ENCODE measurements around the gene ADARB2. TPM values are rescaled to one million over a fixed set of nuclear protein-coding genes. Genes with fewer than 3 reads are reported as not detected.

Gene ADARB2
- total and polyA plus RNA-seq, 2 experiments from 2014 or later, result 2.0 to 5.0 TPM

- H3K79me2 ChIP-seq (replicated peaks; ENCODE audit: insufficient read depth), result no peaks in the 10 kb centered on the region
- Mint-ChIP-seq H3K4me3 (no peak overlapping the region), H3K4me1 (peaks cover 8% of the 10 kb centered on the region), H3K9me3 (peaks cover 23% of the 10 kb centered on the region), H3K36me3 (ENCODE audit: low read depth) (peaks cover 9% of the 10 kb centered on the region), H3K27me3 (ENCODE audit: insufficient read depth, low read depth, poor library complexity) (peaks cover 4% of the 10 kb centered on the region), H3K27ac (no peak overlapping the region)
- no peak overlapping the region for H3K4me3 ChIP-seq
- DNase-seq (ENCODE audit: low spot score) (no peak), ATAC-seq (no peak)
- H2AFZ ChIP-seq, result no peak overlapping the region
- H3K4me1 ChIP-seq (ENCODE audit: insufficient read depth), result no peaks in the 10 kb centered on the region
- H3K27ac ChIP-seq (ENCODE audit: low read depth), result no peak overlapping the region
- H3K9me2 ChIP-seq (ENCODE audit: insufficient read depth), result no peaks in the 10 kb centered on the region
- no peaks in the 10 kb centered on the region for H3K27me3 ChIP-seq (ENCODE audit: insufficient read depth)
- H3K36me3 ChIP-seq (ENCODE audit: insufficient read depth), result no peaks in the 10 kb centered on the region
- no peak overlapping the region for H3K4me2 ChIP-seq
- TF ChIP-seq CREB1 (CRISPR knock-in tag; IDR thresholded peaks at IDR 0.05; ENCODE audit: low read depth) (no peak), EZH2phosphoT487 (IDR thresholded peaks at IDR 0.05; ENCODE audit: unreplicated experiment) (no peak), POLR2AphosphoS5 (IDR thresholded peaks at IDR 0.05; ENCODE audit: low read depth) (no peak), ETS1 (IDR thresholded peaks at IDR 0.05) (no peak), REST (IDR thresholded peaks at IDR 0.05; ENCODE audit: unreplicated experiment) (no peak), JUNB (IDR thresholded peaks at IDR 0.05; ENCODE audit: unreplicated experiment) (no peak)
- TF ChIP-seq, protein P1, sequence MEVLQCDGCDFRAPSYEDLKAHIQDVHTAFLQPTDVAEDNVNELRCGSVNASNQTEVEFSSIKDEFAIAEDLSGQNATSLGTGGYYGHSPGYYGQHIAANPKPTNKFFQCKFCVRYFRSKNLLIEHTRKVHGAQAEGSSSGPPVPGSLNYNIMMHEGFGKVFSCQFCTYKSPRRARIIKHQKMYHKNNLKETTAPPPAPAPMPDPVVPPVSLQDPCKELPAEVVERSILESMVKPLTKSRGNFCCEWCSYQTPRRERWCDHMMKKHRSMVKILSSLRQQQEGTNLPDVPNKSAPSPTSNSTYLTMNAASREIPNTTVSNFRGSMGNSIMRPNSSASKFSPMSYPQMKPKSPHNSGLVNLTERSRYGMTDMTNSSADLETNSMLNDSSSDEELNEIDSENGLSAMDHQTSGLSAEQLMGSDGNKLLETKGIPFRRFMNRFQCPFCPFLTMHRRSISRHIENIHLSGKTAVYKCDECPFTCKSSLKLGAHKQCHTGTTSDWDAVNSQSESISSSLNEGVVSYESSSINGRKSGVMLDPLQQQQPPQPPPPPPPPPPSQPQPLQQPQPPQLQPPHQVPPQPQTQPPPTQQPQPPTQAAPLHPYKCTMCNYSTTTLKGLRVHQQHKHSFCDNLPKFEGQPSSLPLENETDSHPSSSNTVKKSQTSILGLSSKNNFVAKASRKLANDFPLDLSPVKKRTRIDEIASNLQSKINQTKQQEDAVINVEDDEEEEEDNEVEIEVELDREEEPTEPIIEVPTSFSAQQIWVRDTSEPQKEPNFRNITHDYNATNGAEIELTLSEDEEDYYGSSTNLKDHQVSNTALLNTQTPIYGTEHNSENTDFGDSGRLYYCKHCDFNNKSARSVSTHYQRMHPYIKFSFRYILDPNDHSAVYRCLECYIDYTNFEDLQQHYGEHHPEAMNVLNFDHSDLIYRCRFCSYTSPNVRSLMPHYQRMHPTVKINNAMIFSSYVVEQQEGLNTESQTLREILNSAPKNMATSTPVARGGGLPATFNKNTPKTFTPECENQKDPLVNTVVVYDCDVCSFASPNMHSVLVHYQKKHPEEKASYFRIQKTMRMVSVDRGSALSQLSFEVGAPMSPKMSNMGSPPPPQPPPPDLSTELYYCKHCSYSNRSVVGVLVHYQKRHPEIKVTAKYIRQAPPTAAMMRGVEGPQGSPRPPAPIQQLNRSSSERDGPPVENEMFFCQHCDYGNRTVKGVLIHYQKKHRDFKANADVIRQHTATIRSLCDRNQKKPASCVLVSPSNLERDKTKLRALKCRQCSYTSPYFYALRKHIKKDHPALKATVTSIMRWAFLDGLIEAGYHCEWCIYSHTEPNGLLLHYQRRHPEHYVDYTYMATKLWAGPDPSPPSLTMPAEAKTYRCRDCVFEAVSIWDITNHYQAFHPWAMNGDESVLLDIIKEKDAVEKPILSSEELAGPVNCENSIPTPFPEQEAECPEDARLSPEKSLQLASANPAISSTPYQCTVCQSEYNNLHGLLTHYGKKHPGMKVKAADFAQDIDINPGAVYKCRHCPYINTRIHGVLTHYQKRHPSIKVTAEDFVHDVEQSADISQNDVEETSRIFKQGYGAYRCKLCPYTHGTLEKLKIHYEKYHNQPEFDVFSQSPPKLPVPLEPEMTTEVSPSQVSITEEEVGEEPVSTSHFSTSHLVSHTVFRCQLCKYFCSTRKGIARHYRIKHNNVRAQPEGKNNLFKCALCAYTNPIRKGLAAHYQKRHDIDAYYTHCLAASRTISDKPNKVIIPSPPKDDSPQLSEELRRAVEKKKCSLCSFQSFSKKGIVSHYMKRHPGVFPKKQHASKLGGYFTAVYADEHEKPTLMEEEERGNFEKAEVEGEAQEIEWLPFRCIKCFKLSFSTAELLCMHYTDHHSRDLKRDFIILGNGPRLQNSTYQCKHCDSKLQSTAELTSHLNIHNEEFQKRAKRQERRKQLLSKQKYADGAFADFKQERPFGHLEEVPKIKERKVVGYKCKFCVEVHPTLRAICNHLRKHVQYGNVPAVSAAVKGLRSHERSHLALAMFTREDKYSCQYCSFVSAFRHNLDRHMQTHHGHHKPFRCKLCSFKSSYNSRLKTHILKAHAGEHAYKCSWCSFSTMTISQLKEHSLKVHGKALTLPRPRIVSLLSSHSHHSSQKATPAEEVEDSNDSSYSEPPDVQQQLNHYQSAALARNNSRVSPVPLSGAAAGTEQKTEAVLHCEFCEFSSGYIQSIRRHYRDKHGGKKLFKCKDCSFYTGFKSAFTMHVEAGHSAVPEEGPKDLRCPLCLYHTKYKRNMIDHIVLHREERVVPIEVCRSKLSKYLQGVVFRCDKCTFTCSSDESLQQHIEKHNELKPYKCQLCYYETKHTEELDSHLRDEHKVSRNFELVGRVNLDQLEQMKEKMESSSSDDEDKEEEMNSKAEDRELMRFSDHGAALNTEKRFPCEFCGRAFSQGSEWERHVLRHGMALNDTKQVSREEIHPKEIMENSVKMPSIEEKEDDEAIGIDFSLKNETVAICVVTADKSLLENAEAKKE (CRISPR knock-in tag; IDR thresholded peaks at IDR 0.05), result no peak
- no peaks in the 10 kb centered on the region for H3F3A ChIP-seq (replicated peaks; ENCODE audit: low read depth)
- no peaks in the 10 kb centered on the region for H4K20me1 ChIP-seq (replicated peaks; ENCODE audit: insufficient read depth)
Observed at GRCh38 chr10:1686491-1686749, 50.9 kb downstream of the ADARB2 start.
